SK-N-SH treated with all-trans-retinoic acid at 6 μM for 48 hours (cell line): ENCODE measurements around the gene LRRC4C.

Experiments
- ATAC-seq: fragments of 200-7000 bp; cut with Tn5 transposase; 3 replicates; pipeline ENCODE4 v1.9.1; 2020; ENCODE audit warnings: mild to moderate bottlenecking, moderate library complexity
- ARNTL ChIP-seq: fragments of 450-650 bp; formaldehyde crosslinking; IDR thresholded peaks from 2 replicates; pipeline ENCODE4 v1.5.0; 2020; ENCODE audit warnings: low read depth, mild to moderate bottlenecking, moderate library complexity, borderline replicate concordance
- BACH2 ChIP-seq: fragments of 250-450 bp; sonication (Bioruptor Pico); IDR thresholded peaks from 2 replicates; pipeline ENCODE4 v1.9.0; 2021; ENCODE audit warnings: mild to moderate bottlenecking, borderline replicate concordance
- CSDC2 ChIP-seq: fragments of 250-450 bp; sonication (Bioruptor Pico); IDR thresholded peaks from 2 replicates; pipeline ENCODE4 v1.5.0; 2020; ENCODE audit warnings: mild to moderate bottlenecking, moderate library complexity
- CSRNP3 ChIP-seq: fragments of 250-450 bp; sonication (Bioruptor Pico); IDR thresholded peaks from 2 replicates; pipeline ENCODE4 v1.5.1; 2021; ENCODE audit warnings: mild to moderate bottlenecking, moderate library complexity
- ESRRG ChIP-seq: fragments of 250-450 bp; sonication (Bioruptor Pico); IDR thresholded peaks from 2 replicates; pipeline ENCODE4 v1.6.1; 2021; ENCODE audit warnings: mild to moderate bottlenecking
- GLIS3 ChIP-seq: fragments of 250-450 bp; sonication (Bioruptor Pico); IDR thresholded peaks from 2 replicates; pipeline ENCODE4 v1.5.0; 2020; ENCODE audit warnings: mild to moderate bottlenecking, moderate library complexity
- ISL1 ChIP-seq: fragments of 250-450 bp; sonication (Bioruptor Pico); IDR thresholded peaks from 2 replicates; pipeline ENCODE4 v2.1.2; 2022; ENCODE audit warnings: mild to moderate bottlenecking, moderate library complexity
- OSR1 ChIP-seq: fragments of 250-450 bp; sonication (Bioruptor Pico); IDR thresholded peaks from 2 replicates; pipeline ENCODE4 v1.8.0; 2022; ENCODE audit warnings: moderate library complexity, mild to moderate bottlenecking, inconsistent platforms
- POU6F1 ChIP-seq: fragments of 250-450 bp; sonication (Bioruptor Pico); IDR thresholded peaks from 2 replicates; pipeline ENCODE4 v1.8.0; 2021; ENCODE audit warnings: low read depth, mild to moderate bottlenecking, moderate library complexity, borderline replicate concordance
- RARB ChIP-seq: fragments of 250-450 bp; sonication (Bioruptor Pico); IDR thresholded peaks from 2 replicates; pipeline ENCODE4 v1.8.0; 2021; ENCODE audit warnings: mild to moderate bottlenecking, moderate library complexity
- SNAI2 ChIP-seq: fragments of 250-450 bp; sonication (Bioruptor Pico); IDR thresholded peaks from 2 replicates; pipeline ENCODE4 v1.5.0; 2020; ENCODE audit warnings: mild to moderate bottlenecking, moderate library complexity
- TOX ChIP-seq: fragments of 250-450 bp; sonication (Bioruptor Pico); IDR thresholded peaks from 2 replicates; pipeline ENCODE4 v1.8.0; 2021; ENCODE audit warnings: mild to moderate bottlenecking, moderate library complexity, borderline replicate concordance
- TSHZ2 ChIP-seq: fragments of 250-450 bp; sonication (Bioruptor Pico); IDR thresholded peaks from 2 replicates; pipeline ENCODE4 v1.5.0; 2020; ENCODE audit warnings: mild to moderate bottlenecking, moderate library complexity
- ZC3H10 ChIP-seq: fragments of 250-450 bp; sonication (Bioruptor Pico); IDR thresholded peaks from 2 replicates; pipeline ENCODE4 v1.5.1; 2021; ENCODE audit warnings: mild to moderate bottlenecking, moderate library complexity
- ZFP3 ChIP-seq: fragments of 250-450 bp; sonication (Bioruptor Pico); IDR thresholded peaks from 2 replicates; pipeline ENCODE4 v1.5.0; 2020; ENCODE audit warnings: mild to moderate bottlenecking, moderate library complexity
- ZFP30 ChIP-seq: fragments of 450-650 bp; formaldehyde crosslinking; IDR thresholded peaks from 2 replicates; pipeline ENCODE4 v1.5.0; 2022; ENCODE audit warnings: mild to moderate bottlenecking, moderate library complexity
- ZNF565 ChIP-seq: fragments of 450-650 bp; formaldehyde crosslinking; conservative IDR thresholded peaks from 2 replicates; pipeline ENCODE4 v1.5.0; 2020; ENCODE audit warnings: low read depth, mild to moderate bottlenecking, moderate library complexity
- ZNF70 ChIP-seq: fragments of 450-650 bp; formaldehyde crosslinking; IDR thresholded peaks from 2 replicates; pipeline ENCODE4 v1.5.0; 2020; ENCODE audit warnings: mild to moderate bottlenecking, moderate library complexity
- TF ChIP-seq, protein P1 (sequence below): fragments of 250-450 bp; sonication (Bioruptor Pico); IDR thresholded peaks from 2 replicates; pipeline ENCODE4 v1.5.1; 2020; ENCODE audit warnings: low read depth, mild to moderate bottlenecking, moderate library complexity
- TF ChIP-seq, protein P2 (sequence below): fragments of 250-450 bp; sonication (Bioruptor Pico); IDR thresholded peaks from 2 replicates; pipeline ENCODE4 v1.8.0; 2020; ENCODE audit warnings: mild to moderate bottlenecking, moderate library complexity, borderline replicate concordance

The LRRC4C gene

DNA sequence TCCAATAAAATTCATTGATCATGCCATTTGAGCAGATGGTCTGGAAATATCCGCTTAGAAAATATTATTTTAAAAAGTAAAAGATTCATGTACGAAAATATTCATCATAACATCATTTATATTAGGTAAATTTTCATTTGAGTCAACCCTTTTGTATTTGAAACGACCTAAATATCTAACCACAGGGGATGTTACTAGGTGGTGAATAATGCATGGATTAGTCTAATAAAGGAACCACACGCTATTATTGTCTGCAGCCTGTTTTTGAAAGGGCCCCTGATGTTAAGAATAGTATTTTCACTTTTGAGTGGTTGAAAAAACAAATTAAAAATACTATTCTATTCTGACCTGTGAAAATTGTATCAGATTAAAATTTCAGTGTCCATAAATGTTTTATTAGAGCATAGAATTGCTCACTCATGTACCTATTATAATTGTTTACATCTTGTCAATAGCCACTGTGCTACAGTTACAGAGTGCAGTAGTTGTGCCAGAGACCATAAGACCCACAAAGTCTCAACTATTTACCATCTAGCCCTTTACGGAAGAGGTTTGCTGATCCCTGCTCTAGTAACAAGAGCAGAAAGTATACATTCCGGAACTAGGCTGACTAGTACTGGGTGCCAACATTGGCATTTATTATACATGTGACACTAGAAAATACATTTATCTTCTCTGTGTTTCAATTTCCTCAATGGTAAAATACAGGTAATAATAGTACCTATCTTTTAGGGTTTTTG lies 176.1 kb downstream of the LRRC4C start:
- ATAC-seq = no peak
- TF ChIP-seq CSDC2 (CRISPR knock-in tag) (no peak), BACH2 (no peak), TOX (CRISPR knock-in tag) (no peak), GLIS3 (CRISPR knock-in tag) (no peak), ISL1 (no peak), ZNF70 (CRISPR knock-in tag) (no peak), TSHZ2 (no peak), CSRNP3 (CRISPR knock-in tag) (no peak), ZC3H10 (CRISPR knock-in tag) (no peak), ESRRG (CRISPR knock-in tag) (no peak), SNAI2 (CRISPR knock-in tag) (no peak), RARB (CRISPR knock-in tag) (no peak), POU6F1 (CRISPR knock-in tag) (no peak)
- TF ChIP-seq, protein P1, sequence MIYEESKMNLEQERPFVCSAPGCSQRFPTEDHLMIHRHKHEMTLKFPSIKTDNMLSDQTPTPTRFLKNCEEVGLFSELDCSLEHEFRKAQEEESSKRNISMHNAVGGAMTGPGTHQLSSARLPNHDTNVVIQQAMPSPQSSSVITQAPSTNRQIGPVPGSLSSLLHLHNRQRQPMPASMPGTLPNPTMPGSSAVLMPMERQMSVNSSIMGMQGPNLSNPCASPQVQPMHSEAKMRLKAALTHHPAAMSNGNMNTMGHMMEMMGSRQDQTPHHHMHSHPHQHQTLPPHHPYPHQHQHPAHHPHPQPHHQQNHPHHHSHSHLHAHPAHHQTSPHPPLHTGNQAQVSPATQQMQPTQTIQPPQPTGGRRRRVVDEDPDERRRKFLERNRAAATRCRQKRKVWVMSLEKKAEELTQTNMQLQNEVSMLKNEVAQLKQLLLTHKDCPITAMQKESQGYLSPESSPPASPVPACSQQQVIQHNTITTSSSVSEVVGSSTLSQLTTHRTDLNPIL = no peak

GRCh38 chr11:41282395-41282794 lies 177.1 kb downstream of the LRRC4C start:
- no peak for TF ChIP-seq ZNF565 (CRISPR knock-in tag)
- no peak for TF ChIP-seq RARB (CRISPR knock-in tag)
- no peak for TF ChIP-seq ISL1
- no peak for TF ChIP-seq TSHZ2
- TF ChIP-seq CSDC2 (CRISPR knock-in tag) = no peak
- no peak for TF ChIP-seq TOX (CRISPR knock-in tag)
- no peak for TF ChIP-seq ZNF70 (CRISPR knock-in tag)
- no peak for TF ChIP-seq CSRNP3 (CRISPR knock-in tag)
- no peak for TF ChIP-seq ZFP30
- no peak for TF ChIP-seq ARNTL
- TF ChIP-seq, protein P2, sequence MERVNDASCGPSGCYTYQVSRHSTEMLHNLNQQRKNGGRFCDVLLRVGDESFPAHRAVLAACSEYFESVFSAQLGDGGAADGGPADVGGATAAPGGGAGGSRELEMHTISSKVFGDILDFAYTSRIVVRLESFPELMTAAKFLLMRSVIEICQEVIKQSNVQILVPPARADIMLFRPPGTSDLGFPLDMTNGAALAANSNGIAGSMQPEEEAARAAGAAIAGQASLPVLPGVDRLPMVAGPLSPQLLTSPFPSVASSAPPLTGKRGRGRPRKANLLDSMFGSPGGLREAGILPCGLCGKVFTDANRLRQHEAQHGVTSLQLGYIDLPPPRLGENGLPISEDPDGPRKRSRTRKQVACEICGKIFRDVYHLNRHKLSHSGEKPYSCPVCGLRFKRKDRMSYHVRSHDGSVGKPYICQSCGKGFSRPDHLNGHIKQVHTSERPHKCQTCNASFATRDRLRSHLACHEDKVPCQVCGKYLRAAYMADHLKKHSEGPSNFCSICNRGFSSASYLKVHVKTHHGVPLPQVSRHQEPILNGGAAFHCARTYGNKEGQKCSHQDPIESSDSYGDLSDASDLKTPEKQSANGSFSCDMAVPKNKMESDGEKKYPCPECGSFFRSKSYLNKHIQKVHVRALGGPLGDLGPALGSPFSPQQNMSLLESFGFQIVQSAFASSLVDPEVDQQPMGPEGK = no peak
- TF ChIP-seq ZC3H10 (CRISPR knock-in tag) = no peak
- TF ChIP-seq ZFP3 (CRISPR knock-in tag) = no peak
- TF ChIP-seq, protein P1 = no peak
- TF ChIP-seq SNAI2 (CRISPR knock-in tag) = no peak
- no peak for TF ChIP-seq OSR1
- ATAC-seq = no peak
